ENCODE data around the gene PTPRG.

The PTPRG gene

GRCh38 chr3:62065985-62066693, 504.8 kb downstream of the PTPRG start:
- no peak for DNase-seq (ENCODE audit: low read depth)
- H3K4me3 ChIP-seq (ENCODE audit: low read length), result no peak overlapping the region
- TF ChIP-seq CTCF (conservative IDR thresholded peaks at IDR 0.05; ENCODE audit: low read depth, low read length), result no peak

- no peak for DNase-seq (ENCODE audit: low read depth)
- no peak for TF ChIP-seq CTCF (conservative IDR thresholded peaks at IDR 0.05; ENCODE audit: low read depth, low read length)
- no peak overlapping the region for H3K4me3 ChIP-seq (ENCODE audit: low read length)
These were observed 507.0 kb downstream of the PTPRG start for GRCh38 chr3:62068337-62068736.

GRCh38 chr3:62070891-62071290, 509.5 kb downstream of the PTPRG start:
- H3K4me3 ChIP-seq (ENCODE audit: low read length), result no peak overlapping the region
- TF ChIP-seq CTCF (conservative IDR thresholded peaks at IDR 0.05; ENCODE audit: low read depth, low read length), result no peak
- no peak for DNase-seq (ENCODE audit: low read depth)

GRCh38 chr3:62073038-62073437, 511.7 kb downstream of the PTPRG start:
- TF ChIP-seq CTCF (conservative IDR thresholded peaks at IDR 0.05; ENCODE audit: low read depth, low read length), result no peak
- no peak overlapping the region for H3K4me3 ChIP-seq (ENCODE audit: low read length)
- DNase-seq (ENCODE audit: low read depth), result no peak

GRCh38 chr3:62084558-62084957, 523.2 kb downstream of the PTPRG start:
- no peak for TF ChIP-seq CTCF (conservative IDR thresholded peaks at IDR 0.05; ENCODE audit: low read depth, low read length)
- DNase-seq (ENCODE audit: low read depth), result peak; percentile 45
- H3K4me3 ChIP-seq (ENCODE audit: low read length), result no peak overlapping the region

- H3K4me3 ChIP-seq (ENCODE audit: low read length), result no peak overlapping the region
- no peak for DNase-seq (ENCODE audit: low read depth)
- TF ChIP-seq CTCF (conservative IDR thresholded peaks at IDR 0.05; ENCODE audit: low read depth, low read length), result no peak
These were observed 527.2 kb downstream of the PTPRG start for GRCh38 chr3:62088472-62089104.

GRCh38 chr3:62090066-62090465, 528.7 kb downstream of the PTPRG start:
- TF ChIP-seq CTCF (conservative IDR thresholded peaks at IDR 0.05; ENCODE audit: low read depth, low read length), result no peak
- H3K4me3 ChIP-seq (ENCODE audit: low read length), result no peak overlapping the region
- peak; percentile 13 for DNase-seq (ENCODE audit: low read depth)
